Measurements from ENCODE around the gene CFHR3. TPM values are rescaled to one million over a fixed set of nuclear protein-coding genes. Genes with fewer than 3 reads are reported as not detected.

The CFHR3 gene
- total RNA-seq, 3 donors from 2014 or later: not detected

Other genes starting within 250 kb of the CFHR3 start
- gene KCNT2, start 166.4 kb upstream of the CFHR3 start, total RNA-seq: 1 to 10 TPM in 1 of 3 donors, under 1 TPM in 2; 0.49 to 2.3 (median 0.60) TPM
- 10 to 100 TPM; 12.7 to 37.0 (median 24.5) TPM for gene CFH, start 122.8 kb upstream of the CFHR3 start, total RNA-seq
- gene CFHR1, start 44.9 kb downstream of the CFHR3 start, total RNA-seq: under 1 TPM in 2 of 3 donors, not detected in 1; 0.28 to 0.43 TPM
- gene CFHR4, start 113.2 kb downstream of the CFHR3 start, total RNA-seq: not detected
- gene CFHR2, start 168.9 kb downstream of the CFHR3 start, total RNA-seq: not detected
- gene CFHR5, start 202.7 kb downstream of the CFHR3 start, total RNA-seq: not detected

All from mucosa of descending colon (tissue), 3 donors.